ENCODE data around the gene CDT1.

CDT1 gene

DNA sequence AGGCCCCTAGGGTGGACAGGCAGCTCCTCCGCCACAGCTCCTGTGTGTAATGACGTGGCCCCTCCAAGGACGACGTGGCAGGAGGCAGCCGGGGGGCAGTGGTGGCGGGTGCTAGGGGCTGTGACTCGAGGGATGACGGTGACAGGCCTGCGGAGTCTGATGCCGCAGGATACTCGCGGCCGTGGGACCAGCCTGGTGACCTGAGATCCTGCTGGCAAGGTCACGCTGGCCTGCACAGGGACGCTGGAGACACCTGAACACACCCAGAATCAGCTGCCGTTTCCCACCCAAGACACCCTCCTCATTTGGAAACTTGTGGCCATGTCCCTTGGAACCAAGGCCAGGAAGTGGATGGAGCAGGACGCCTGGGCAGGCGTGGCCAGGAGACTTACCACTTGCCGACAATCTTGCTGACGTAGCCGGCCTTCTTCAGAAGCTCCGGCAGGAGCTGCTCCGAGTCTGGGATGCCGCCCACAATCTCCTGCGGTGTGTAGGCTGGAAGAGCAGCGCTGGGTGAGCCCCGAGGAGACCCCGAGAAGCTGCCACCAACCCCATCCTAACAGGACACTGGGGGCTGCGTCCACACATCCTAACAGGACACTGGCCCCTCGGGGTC is 37.1 kb downstream of the CDT1 start:
- no peak for DNase-seq

DNA sequence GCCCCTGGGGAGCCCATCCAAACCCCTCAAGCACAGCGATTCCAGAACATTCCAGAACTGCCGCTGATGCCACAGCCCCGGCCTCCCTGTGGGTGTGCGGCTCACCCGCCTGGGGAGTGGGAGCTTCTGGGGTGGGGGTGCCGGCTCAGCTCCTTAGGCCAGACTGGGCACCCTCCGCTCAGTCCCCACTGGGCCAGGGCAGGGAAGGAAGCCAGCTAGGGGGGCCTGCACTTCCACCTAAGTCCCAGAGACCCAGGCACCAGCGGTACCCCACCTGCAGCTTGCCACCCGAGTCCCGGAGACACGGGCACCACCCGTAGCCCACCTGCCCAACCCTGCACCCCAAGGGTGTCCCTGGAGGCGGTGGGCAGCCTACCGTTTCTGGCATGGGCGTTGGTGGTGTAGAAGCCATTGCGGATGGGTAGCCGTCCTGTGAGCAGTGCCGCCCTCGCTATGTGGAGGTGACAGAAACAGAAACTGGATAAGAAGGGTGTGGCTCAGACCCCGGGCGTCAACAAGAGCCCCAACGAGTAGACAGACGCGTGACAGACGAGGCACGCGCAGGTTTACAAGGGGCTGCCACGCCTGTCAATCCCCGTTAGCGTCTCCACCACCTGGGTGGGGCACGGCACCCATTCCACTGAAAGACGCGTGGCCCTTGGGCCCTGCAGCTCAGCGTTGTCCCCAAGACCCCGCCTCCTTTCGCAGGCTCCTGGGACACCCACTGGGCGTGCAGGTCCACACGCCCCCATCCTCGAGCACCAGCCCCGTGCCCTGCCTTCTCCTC is 38.1 kb downstream of the CDT1 start:
- DNase-seq, result no peak

DNA sequence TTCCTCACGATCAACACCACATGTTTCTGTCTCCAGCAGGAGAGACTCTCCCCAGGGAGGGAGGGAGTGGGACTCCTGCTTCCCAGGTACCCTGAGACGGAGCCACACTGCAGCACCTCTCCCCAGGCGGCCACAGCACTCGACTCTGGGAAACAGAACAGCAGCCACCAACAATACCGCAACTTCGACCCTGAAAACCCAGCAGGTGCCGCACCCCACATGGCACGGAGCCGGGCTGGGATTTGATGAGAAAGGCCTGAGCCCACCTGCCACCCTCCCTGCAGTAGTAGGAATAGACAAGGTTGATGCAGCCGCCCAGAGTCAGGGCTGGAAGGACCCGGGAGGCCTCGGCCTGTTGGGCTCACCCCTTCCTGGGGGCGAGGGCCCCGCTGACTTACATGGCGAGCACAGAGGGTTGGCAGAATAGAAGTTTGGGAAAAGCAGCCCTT is 38.7 kb downstream of the CDT1 start:
- DNase-seq, result no peak

DNA sequence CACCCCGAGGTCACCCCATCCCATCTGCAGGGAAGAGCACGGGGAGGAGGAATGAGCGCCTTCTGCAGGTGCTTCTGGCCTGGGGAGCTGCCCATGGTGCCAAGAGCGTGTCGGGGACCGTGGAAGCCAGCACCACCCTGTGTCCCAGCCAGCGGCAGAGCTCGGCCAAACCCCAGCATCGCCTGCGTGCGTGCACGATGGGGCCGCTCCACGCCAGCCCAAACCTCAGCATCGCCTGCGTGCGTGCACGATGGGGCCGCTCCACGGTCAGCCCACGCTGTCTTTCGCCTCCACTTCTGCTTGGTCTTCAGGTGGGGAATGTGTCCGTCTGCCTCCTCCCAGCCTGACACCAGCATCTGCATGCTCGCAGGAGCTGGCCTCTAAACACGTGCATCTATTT is 39.2 kb downstream of the CDT1 start:
- DNase-seq, result no peak

DNA sequence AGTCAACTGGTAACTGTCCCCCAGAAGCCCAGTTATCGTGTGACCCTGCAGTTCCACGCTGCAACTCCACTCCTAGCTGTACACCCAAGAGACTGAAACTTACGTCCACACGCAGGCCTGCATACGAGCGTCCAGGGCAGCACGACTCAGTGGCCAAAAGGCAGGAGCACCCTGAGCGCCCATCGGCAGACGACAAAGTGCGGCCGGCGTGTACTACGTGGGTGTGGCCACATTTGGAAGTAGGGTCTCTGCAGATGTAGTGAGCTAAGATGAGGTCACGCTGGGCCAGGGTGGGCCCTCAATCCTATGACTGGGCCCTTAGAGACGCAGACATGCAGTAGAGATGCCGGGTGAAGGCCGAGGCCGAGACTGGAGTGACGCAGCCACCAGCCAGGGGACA is 39.7 kb downstream of the CDT1 start:
- DNase-seq, result no peak

DNA sequence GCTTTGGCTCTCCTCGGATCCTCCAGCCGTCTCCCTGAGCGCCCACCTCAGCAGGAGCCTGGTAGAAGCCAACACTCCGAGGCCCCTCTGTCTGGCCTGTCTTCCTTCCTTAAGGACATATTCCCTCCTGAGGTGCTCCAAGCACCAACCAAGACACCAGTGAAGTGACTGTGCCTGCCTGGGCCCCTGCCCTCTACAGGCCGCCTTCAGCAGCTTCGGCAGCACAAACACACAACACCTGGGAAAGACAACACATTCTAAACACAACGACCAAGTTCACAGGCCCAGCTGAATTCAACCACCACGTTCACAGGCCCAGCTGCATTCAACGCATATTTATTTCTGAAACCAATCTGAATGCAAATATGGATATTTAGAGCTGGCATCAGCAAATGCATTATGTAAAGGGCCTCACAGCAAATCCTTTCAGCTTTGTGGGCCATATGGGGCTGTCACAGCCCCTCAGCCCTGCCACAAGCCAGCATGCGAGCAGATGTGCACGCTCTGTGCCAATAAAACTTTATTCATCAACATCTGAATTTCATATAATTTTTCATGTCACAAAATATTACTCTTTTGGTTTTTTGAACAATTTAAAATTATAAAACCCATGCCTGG is 40.9 kb downstream of the CDT1 start:
- no peak for DNase-seq

DNA sequence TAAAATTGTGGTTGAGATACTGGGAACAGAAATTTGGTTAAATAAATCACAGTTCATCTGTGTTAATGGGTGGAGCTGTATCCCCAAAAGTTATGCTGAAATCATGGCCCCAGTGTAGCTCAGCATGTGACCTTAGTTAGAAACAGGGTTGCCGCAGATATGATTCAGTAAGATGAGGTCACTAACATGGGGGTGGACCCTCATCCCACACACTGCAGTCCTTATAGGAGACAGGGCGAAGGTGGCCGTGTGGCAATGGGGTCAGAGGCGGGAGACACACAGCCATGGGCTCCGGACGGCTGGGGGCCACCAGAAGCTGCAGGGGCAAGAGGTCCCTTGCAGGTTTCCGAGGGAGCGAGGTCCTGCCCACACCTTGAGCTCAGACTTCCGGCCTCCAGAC is 42.5 kb downstream of the CDT1 start:
- DNase-seq, result no peak

DNA sequence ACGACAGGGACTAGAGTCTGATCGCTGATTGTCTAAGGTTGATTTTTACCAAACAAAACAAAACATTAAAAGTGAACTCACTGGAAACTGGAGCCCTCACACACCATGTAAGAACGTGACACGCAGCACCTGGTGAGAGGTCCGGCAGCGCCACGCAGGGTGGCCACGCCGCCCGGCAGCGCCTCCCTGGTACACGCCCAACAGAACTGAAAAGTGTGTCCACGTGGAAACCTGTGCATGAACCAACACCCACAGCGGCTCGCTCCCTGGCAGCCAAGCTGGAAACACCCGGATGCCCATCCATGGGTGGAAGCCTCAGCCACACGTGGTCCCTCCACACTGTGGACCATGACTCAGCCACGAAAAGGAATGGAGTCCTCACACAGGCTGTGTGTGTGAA is 44.1 kb downstream of the CDT1 start:
- no peak for DNase-seq

DNA sequence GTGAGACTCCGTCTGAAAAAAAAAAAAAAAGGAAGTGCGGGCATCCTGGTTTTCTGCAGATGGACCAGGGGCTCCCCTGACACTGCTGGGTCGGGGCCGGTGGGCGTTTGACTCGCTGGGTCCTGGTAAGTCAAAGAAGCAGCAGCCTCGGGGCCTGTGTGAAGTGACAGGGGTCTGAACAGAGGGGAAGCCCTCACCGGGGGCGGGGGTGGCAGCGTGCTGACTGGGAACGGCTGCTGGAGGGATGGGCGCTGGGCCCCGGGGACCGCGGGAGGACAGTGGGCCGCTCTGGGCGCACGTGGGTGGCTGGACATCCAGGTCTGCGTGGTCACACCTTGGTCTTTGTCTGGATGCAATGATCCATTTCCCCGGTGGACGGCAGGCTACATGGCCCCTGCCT is 45.0 kb downstream of the CDT1 start:
- no peak for DNase-seq

DNA sequence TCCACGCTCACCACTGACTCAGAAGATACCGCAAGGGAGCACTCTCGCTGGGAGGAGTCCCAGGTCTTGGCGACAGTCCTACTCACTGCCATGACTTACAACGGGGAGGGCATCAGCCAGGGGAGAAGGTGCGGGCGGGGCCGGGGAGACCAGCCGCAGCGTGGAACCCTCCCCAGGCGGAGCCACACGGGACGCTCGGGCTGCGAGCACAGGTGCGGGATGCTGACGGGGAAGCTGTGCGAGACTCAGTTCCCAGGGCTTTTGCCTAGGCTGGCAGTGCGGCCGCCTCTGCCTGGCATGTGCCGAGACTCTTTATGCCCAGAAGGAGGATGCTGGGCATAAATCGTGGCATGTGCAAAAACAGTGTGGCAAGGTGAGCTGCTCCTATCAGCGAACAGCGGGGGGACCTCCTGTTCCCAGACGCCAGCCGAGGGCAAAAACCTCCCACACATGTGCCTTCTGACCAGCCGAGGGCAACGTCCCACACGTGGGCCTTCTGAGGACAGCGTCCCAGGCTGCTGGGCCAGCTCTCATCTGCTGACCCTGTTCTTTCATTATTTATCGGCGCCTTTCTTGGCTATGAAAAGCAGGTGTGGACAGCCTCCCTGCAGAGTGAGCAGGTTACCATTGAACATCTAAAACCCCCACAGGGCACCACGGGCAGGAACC is 47.1 kb downstream of the CDT1 start:
- no peak for DNase-seq

DNA sequence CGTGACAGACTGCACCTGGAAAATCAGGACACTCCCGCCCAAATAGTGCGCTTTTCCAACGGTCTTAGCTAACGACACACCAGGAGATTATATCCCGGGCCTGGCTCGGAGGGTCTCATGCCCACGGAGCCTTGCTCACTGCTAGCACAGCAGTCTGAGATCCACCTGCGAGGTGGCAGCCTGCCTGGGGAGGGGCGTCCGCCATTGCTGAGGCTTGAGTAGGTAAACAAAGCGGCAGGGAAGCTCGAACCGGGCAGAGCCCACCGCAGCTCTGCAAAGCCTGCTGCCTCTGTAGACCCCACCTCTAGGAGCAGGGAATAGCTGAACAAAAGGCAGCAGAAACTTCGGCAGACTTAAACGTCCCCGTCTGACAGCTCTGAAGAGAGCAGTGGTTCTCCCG is 48.0 kb downstream of the CDT1 start:
- no peak for DNase-seq

DNA sequence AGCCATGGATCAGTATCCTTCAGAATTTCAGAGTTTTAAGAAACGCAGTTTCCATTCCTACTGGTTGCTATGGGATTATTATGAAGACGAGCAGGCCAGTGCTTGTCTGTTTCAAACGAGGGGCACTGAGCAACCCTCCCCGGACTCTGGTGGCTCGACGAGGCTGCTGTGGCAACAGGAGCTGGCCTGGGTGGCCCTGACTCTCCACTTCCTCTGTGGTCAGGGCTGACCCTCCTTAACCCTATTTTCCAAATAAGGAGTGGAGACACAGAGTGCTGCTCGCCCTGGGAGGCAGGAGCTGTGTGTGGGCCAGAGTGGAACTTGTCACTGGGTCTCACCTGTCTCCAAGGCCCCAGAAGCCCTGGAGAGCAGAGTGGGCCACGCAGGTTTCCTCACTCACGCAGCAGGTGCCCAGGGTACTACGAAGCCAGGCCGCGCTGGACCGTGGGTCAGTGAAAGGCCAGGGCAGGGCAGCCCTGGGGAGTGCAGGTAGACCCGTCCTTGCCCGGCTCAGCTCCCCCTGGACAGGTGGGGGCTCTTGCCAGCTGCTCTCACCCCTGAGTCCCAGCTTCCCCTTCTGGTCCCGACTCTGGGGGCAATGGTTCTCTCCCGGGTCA is 49.8 kb downstream of the CDT1 start:
- DNase-seq, result no peak

DNA sequence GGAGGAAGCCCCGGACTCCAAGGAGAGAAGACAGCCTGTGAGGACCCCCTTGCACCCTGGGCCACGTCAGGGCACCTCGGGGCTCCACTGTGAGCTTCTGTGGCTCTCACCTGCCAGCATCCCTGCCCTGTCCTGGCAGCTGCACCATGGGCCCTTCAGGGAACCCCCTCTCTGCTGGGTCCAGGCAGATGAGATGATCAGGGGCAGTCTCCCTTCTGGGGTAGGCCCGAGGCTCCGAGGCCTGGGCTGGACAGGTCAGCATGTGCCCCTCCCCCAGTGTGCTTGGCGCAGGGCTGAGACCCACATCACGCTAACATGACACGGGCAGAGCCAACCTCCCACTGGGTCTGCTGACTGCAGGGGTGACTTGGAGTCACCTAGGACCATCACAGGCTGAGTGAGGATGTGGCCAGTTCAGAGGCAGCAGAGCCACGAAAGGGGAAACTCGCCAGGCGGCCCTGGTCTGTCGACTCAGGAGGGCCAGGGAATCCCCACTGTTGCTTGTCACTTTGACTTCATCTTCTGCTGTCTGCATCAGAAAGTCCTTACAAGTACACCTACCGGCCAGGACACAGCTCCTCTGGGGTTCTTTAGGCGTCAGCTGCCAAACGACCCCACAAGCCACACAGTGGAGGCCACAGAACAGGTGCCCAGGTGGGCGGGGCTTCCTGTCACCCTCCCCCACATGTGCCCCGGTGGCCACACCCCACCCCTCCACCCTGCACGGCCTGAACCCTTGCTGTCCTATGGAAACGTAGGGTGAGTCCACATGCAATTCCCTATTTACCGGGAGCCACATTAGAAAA is 50.9 kb downstream of the CDT1 start:
- DNase-seq, result no peak

DNA sequence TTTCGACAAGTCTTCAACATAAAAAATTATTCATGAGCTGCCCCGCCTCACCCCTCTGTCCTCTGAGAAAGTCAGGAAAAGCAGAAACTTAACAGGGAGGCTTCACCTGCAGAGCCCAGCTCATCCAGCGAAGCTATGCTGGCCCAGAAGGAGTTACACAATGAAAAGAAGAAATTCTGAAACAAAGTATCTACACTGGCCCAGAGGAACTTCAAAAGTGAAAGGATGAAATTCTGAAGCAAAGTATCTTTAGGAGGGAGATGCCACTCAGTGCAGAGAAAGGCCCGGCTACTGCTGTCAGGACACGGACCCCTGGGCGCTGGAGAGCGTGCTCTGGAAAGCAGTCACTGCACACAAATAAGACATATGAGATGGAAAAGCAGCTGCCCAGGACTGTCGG is 51.6 kb downstream of the CDT1 start:
- DNase-seq, result no peak

DNA sequence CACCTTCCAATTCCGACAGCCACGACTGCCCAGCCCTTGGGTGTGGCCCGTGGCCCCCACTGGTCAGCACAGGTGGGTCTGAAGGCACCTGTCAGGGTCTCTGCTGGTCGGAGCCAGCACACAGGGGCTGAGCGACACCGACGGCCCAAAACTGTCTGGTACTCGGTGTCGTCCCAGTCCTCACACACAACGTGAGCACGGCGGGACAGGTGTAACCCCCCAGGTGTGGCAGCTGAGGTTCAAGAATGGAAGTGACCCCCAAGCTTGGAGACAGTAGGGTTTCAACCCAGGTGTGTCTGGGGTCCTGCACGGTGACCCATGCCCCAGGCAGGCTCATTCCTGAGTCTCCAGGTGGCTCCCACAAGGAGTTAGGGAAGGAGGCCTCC is 52.1 kb downstream of the CDT1 start:
- no peak for DNase-seq

DNA sequence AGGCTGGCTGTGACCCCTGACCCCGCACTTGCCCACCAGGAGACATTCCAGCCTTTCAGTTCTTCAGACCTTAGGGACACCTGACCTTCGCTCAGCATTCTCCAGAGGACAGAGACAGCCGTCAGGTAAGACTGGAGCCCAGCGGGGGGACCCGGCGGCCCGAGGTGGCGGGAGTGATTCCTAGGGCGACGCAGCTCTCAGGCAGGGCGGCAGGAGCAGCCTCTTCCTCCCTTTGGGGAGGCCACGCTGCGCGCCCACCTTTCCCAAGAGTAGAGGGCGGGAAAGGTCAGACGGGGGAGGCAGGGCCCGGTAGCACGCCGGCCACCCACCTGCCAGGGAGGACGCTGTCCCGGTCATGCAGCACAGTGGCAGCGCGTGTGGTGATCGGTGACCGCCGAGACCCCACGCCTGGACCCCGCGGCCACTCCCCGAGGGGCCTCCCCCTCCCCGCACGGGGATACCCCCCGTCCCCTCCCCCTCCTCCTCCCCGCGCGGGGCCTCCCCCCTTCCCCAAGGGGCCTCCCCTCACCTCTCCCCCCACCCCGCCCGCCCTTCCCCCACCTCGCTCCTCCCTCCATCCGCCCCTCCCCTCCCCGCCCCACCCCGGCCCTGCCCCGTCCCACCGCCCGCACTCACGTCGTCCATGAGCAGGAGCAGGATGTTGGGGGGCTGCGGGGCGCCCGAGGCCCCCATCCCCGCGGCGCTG is 52.7 kb downstream of the CDT1 start:
- DNase-seq, result no peak

DNA sequence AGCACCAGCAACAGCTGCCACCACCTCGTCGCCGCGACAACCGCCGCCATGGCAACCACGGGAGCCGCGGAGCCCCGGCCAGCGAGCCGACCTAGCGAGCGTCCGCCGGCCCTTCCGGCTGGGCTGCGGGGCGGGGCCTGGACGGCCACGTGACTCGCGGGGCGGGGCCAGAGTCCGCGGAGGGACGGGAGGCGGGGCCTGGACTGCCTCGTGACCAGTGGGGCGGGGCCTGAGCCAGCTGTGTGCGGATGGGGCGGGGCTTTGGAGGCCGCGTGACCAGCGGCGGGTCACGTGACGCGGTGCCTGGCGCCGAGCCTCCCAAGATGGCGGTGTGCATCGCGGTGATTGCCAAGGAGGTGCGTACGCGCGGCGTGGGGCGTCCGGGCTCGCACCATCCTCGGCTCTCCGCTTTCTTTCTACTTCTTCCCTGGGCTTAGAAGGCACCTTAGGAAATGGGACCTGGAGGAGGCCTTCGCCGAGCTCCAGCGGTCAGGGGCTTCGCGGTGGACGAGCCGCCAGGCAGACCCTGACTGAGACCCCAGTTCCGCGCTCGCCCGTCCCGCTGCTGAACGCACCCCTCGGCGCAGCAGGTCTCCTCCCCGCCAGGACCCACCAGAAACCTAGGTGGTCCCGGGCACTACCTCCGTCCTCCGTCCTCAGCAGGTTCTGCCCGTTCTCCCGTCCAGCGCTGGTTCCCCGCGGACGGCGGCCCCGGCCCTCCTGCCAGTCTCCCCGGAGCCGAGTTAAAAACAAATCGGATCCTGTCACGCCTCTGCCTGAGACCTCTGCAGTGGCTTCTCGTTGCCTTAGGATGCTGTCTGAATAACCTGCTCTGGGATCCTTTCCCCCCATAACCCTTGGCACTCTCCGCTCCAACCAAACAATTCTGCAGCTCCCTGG is 53.5 kb downstream of the CDT1 start, which contains the start of the genes GALNS and TRAPPC2L:
Gene GALNS, minus strand, starts transcription at position 120 of the 900 bp plus-strand sequence. Its CDS starts 70 bp downstream, at position 50.
Gene TRAPPC2L, plus strand, starts transcription at position 300 of the 900 bp plus-strand sequence. Its CDS starts 24 bp downstream, at position 324.
- DNase-seq, result peak; percentile 97

DNA sequence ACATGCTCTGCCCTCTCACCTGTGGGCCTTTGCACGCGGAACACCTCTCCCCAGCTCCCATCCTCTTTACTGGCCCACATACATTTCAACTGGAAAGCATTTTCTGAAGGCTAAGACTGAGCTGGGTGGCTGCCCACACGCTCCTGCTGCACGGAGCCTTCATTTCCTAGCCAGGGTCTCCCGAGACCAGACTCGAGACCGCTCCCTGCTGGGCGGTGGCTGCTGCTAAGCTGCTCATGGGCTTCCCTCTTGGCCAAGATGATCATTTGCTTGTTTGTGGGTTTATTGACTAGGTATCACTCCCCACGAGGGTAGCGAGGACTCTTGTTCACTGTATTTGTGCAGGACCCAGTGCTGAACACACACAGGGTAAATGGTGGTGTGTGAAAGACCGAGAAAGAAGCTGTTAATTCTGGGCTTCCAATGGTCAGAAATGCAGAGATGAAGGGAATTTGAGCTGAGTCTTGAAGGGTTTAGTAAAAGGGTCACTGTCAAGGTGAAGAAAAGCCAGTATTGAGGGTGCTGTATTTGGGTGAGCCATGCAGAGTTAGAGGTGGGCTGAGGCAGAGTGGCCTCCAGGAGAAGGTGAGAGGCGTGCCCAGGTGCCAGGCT is 54.2 kb downstream of the CDT1 start:
- DNase-seq, result peak; percentile 66
